Loucy (cell line): ENCODE data around the gene SIGLEC7.

Experiments
- H2AFZ ChIP-seq: fragments of 200-600 bp; sonication (generic); 2 replicates; pipeline ENCODE4 v1.6.0; 2016; ENCODE audit warnings: antibody characterized with exemption, mild to moderate bottlenecking, low read length, moderate library complexity
- H3F3A ChIP-seq: fragments of 200-600 bp; 2 replicates; pipeline ENCODE4 v1.6.0; 2016; ENCODE audit warnings: antibody characterized with exemption, low read depth, mild to moderate bottlenecking
- H3K27me3 ChIP-seq: fragments of 200-600 bp; sonication (generic); 2 replicates; pipeline ENCODE4 v1.6.1; 2014; ENCODE audit warnings: low read length, mild to moderate bottlenecking; ENCODE audit not compliant: insufficient read depth, poor library complexity, severe bottlenecking
- H3K36me3 ChIP-seq: fragments of 200-600 bp; sonication (generic); 2 replicates; pipeline ENCODE4 v1.6.1; 2016; ENCODE audit warnings: low read length; ENCODE audit not compliant: insufficient read depth
- H3K4me1 ChIP-seq: fragments of 200-600 bp; sonication (generic); 2 replicates; pipeline ENCODE4 v1.5.1; 2014; ENCODE audit warnings: low read length, mild to moderate bottlenecking; ENCODE audit not compliant: insufficient read depth, poor library complexity, severe bottlenecking
- H3K4me2 ChIP-seq: fragments of 200-600 bp; sonication (generic); 2 replicates; pipeline ENCODE4 v1.6.0; 2014; ENCODE audit warnings: antibody characterized with exemption, low read length, low read depth, mild to moderate bottlenecking; ENCODE audit not compliant: poor library complexity, severe bottlenecking
- H3K4me3 ChIP-seq: fragments of 200-600 bp; sonication (generic); 2 replicates; pipeline ENCODE4 v1.5.1; 2014; ENCODE audit warnings: low read length, mild to moderate bottlenecking, mixed read lengths; ENCODE audit not compliant: poor library complexity, severe bottlenecking
- H3K79me2 ChIP-seq: fragments of 200-600 bp; sonication (generic); 2 replicates; pipeline ENCODE4 v1.6.1; 2014; ENCODE audit warnings: low read length; ENCODE audit not compliant: insufficient read depth
- H3K9ac ChIP-seq: fragments of 200-600 bp; sonication (generic); 2 replicates; pipeline ENCODE4 v1.6.0; 2014; ENCODE audit warnings: mild to moderate bottlenecking, low read depth, low read length, moderate library complexity; ENCODE audit not compliant: poor library complexity, severe bottlenecking
- H3K9me2 ChIP-seq: fragments of 200-600 bp; sonication (generic); replicated peaks from 2 replicates; pipeline ENCODE4 v1.6.1; 2016; ENCODE audit warnings: low read depth, low read length, mixed read lengths
- H3K9me3 ChIP-seq: fragments of 200-600 bp; sonication (generic); 2 replicates; pipeline ENCODE4 v1.6.1; 2014; ENCODE audit warnings: mild to moderate bottlenecking, antibody characterized with exemption, low read length, low read depth; ENCODE audit not compliant: insufficient read depth
- H4K20me1 ChIP-seq: fragments of 200-600 bp; sonication (generic); 2 replicates; pipeline ENCODE4 v1.6.0; 2014; ENCODE audit warnings: antibody characterized with exemption, low read length, mild to moderate bottlenecking; ENCODE audit not compliant: insufficient read depth, poor library complexity, severe bottlenecking
- EZH2phosphoT487 ChIP-seq: fragments of 200-600 bp; IDR thresholded peaks from 2 replicates; pipeline ENCODE4 v1.6.1; 2018; ENCODE audit warnings: antibody characterized with exemption, mild to moderate bottlenecking, moderate library complexity, borderline replicate concordance
- TF ChIP-seq, protein P1 (sequence below): fragments of 200-600 bp; sonication (generic); conservative IDR thresholded peaks from 2 replicates; pipeline ENCODE4 v1.5.1; 2014; ENCODE audit warnings: mild to moderate bottlenecking, antibody characterized with exemption, low read length

SIGLEC7 gene

DNA sequence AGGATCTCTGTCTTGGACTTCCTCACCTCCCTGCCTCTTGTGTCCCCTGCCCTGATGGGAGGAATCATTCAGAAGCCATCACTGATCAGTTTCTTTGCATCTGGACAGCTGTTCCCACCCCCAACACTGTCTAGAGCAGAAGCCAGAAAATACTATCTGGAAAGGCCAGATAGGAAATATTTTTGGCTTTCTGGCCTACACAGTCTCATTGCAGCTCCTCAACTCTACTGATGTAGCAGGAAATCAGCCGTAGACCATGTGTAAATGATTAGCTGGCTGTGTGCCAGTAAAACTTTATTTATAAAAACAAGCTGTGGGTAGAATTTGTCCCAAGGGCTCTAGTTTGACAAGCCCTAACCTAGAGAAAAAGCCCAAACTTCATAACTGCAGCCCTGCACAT is 5.6 kb downstream of the SIGLEC7 start:
- no peak overlapping the region for H3K4me3 ChIP-seq
- H3K9me2 ChIP-seq: no peaks in the 10 kb centered on the region
- H3K4me2 ChIP-seq: no peak overlapping the region
- TF ChIP-seq EZH2phosphoT487: no peak
- TF ChIP-seq, protein P1, sequence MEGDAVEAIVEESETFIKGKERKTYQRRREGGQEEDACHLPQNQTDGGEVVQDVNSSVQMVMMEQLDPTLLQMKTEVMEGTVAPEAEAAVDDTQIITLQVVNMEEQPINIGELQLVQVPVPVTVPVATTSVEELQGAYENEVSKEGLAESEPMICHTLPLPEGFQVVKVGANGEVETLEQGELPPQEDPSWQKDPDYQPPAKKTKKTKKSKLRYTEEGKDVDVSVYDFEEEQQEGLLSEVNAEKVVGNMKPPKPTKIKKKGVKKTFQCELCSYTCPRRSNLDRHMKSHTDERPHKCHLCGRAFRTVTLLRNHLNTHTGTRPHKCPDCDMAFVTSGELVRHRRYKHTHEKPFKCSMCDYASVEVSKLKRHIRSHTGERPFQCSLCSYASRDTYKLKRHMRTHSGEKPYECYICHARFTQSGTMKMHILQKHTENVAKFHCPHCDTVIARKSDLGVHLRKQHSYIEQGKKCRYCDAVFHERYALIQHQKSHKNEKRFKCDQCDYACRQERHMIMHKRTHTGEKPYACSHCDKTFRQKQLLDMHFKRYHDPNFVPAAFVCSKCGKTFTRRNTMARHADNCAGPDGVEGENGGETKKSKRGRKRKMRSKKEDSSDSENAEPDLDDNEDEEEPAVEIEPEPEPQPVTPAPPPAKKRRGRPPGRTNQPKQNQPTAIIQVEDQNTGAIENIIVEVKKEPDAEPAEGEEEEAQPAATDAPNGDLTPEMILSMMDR: no peak
- H3K36me3 ChIP-seq: no peaks in the 10 kb centered on the region
- no peaks in the 10 kb centered on the region for H4K20me1 ChIP-seq
- H3K27me3 ChIP-seq: no peaks in the 10 kb centered on the region
- H3F3A ChIP-seq: no peaks in the 10 kb centered on the region
- no peak overlapping the region for H2AFZ ChIP-seq
- no peak overlapping the region for H3K9ac ChIP-seq
- H3K79me2 ChIP-seq: no peaks in the 10 kb centered on the region
- no peaks in the 10 kb centered on the region for H3K9me3 ChIP-seq
- no peaks in the 10 kb centered on the region for H3K4me1 ChIP-seq

DNA sequence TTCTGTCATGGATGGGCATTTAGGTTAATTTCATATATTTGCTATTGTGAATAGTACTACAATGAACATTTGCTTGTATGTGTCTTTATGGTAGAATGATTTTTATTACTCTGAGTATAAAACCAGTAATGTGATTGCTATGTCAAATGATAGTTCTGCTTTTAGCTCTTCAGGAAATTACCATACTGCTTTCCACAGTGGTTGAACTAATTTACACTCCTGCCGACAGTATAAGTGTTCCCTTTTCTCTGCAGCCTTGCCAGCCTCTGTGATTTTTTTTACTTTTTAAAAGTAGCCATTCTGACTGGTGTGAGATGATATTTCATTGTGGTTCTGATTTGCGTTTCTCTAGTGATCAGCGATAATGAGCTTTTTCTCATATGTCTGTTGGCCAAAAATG is 6.5 kb downstream of the SIGLEC7 start:
- Histone ChIP-seq H3K27me3 (no peaks in the 10 kb centered on the region), H3K4me2 (no peak overlapping the region), H3F3A (no peaks in the 10 kb centered on the region), H3K36me3 (no peaks in the 10 kb centered on the region), H2AFZ (no peak overlapping the region), H3K9ac (no peak overlapping the region), H3K9me3 (no peaks in the 10 kb centered on the region), H3K4me1 (no peaks in the 10 kb centered on the region), H3K9me2 (no peaks in the 10 kb centered on the region), H3K79me2 (no peaks in the 10 kb centered on the region), H3K4me3 (no peak overlapping the region), H4K20me1 (no peaks in the 10 kb centered on the region)
- TF ChIP-seq EZH2phosphoT487: no peak
- TF ChIP-seq, protein P1: no peak

DNA sequence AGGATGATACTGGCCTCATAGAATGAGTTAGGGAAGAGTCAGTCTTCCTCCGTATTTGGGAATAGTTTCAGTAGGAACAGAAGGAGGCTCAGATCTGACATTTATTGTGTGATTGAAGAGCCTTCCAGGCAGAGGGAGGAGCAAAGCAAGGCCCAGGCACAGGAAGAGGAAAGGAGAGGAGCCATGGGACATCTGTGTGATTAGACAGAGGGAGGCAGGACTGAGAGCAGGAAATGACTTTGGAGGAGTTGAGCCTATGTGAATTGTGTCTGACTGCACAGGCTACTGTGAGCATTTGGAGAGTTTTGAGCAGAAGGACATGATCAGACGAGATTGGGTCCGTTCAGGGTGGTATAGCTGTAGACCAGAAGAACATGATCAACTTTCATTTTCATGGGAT is 8.5 kb downstream of the SIGLEC7 start:
- Histone ChIP-seq H3K79me2 (no peaks in the 10 kb centered on the region), H3K9ac (no peak overlapping the region), H3K4me3 (no peak overlapping the region), H4K20me1 (no peaks in the 10 kb centered on the region), H3K9me2 (no peaks in the 10 kb centered on the region), H3F3A (no peaks in the 10 kb centered on the region), H2AFZ (no peak overlapping the region), H3K36me3 (no peaks in the 10 kb centered on the region), H3K9me3 (no peaks in the 10 kb centered on the region), H3K4me1 (no peaks in the 10 kb centered on the region), H3K27me3 (no peaks in the 10 kb centered on the region), H3K4me2 (no peak overlapping the region)
- TF ChIP-seq EZH2phosphoT487: no peak
- TF ChIP-seq, protein P1: no peak
